K562 (cell line): ENCODE results near the gene TBX1. TPM values are rescaled to one million over a fixed set of nuclear protein-coding genes. Genes with fewer than 3 reads are reported as not detected.

ENCODE experiments used
- BRCA1 ChIP-seq, 2 experiments: fragments of 450-650 bp in 1 of 2; sonication (generic) in 1 of 2; formaldehyde crosslinking in 1 of 2; IDR thresholded peaks; 2 replicates each; pipeline versions ENCODE4 v1.5.0 to v1.6.1; 2017 to 2020; ENCODE audit warnings: mild to moderate bottlenecking in 1 of 2, missing genetic modification reagents in 1 of 2
- CAMTA2 ChIP-seq: fragments of 250-450 bp; sonication (Bioruptor Pico); conservative IDR thresholded peaks from 2 replicates; pipeline ENCODE4 v1.5.1; 2022
- ESRRB ChIP-seq: fragments of 250-450 bp; sonication (Bioruptor Pico); IDR thresholded peaks from 2 replicates; pipeline ENCODE4 v1.5.0; 2020; ENCODE audit warnings: mild to moderate bottlenecking, moderate library complexity, borderline replicate concordance
- RAD51 ChIP-seq: fragments of 450-650 bp; IDR thresholded peaks from 2 replicates; pipeline ENCODE4 v1.7.1; 2016; ENCODE audit warnings: low read depth, mild to moderate bottlenecking, borderline replicate concordance
- SAFB2 ChIP-seq: fragments of 200-400 bp; formaldehyde crosslinking; IDR thresholded peaks from 2 replicates; pipeline ENCODE4 v1.6.1; 2018; ENCODE audit warnings: borderline replicate concordance, low read length, low read depth, moderate library complexity; ENCODE audit not compliant: severe bottlenecking
- SAP30 ChIP-seq: fragments of 200-600 bp; sonication (generic); IDR thresholded peaks from 2 replicates; pipeline ENCODE4 v1.6.1; 2012; ENCODE audit warnings: borderline replicate concordance, low read depth, mild to moderate bottlenecking, moderate library complexity, low read length, control low read depth, inconsistent platforms; ENCODE audit not compliant: insufficient read depth, poor library complexity, severe bottlenecking
- TAF7 ChIP-seq: fragments of 450-650 bp; IDR thresholded peaks from 2 replicates; pipeline ENCODE4 v1.6.1; 2016; ENCODE audit warnings: missing genetic modification characterization, missing compliant biosample characterization
- WHSC1 ChIP-seq: IDR thresholded peaks from one replicate; pipeline ENCODE4 v1.6.1; 2012; ENCODE audit warnings: low read length, control low read depth, inconsistent platforms
- XRCC3 ChIP-seq: fragments of 450-650 bp; IDR thresholded peaks from 2 replicates; pipeline ENCODE4 v1.6.1; 2017; ENCODE audit warnings: mild to moderate bottlenecking, moderate library complexity
- ZFP36 ChIP-seq: fragments of 150-350 bp; IDR thresholded peaks from 2 replicates; pipeline ENCODE4 v1.6.1; 2018; ENCODE audit warnings: low read length, low read depth; ENCODE audit not compliant: partially characterized antibody
- ZNF143 ChIP-seq: sonication (generic); formaldehyde crosslinking; IDR thresholded peaks from 2 replicates; pipeline ENCODE4 v1.9.0; 2022; ENCODE audit warnings: mild to moderate bottlenecking, missing genetic modification reagents
- ZNF263 ChIP-seq: sonication (generic); formaldehyde crosslinking; IDR thresholded peaks from 2 replicates; pipeline ENCODE4 v1.8.0; 2022; ENCODE audit warnings: mild to moderate bottlenecking, missing genetic modification reagents, borderline replicate concordance
- ZNF444 ChIP-seq: fragments of 250-450 bp; sonication (Bioruptor Pico); IDR thresholded peaks from 2 replicates; pipeline ENCODE4 v1.4.0; 2020; ENCODE audit warnings: mild to moderate bottlenecking, moderate library complexity
- ZZZ3 ChIP-seq: fragments of 450-650 bp; IDR thresholded peaks from 2 replicates; pipeline ENCODE4 v1.6.1; 2016; ENCODE audit warnings: antibody characterized with exemption, mild to moderate bottlenecking, moderate library complexity
- polyA plus RNA-seq, 8 experiments: library from polyadenylated mRNA; depleted of rRNA in 4 of 8; stranded (reverse) in 5 of 8; unstranded in 3 of 8; fragments of >200 nt; fragmentation: Nextera tagmentation in 2 of 8; fragmentation: Illumina TruSeq in 1 of 8; extraction: Ambion mirVana in 2 of 8; extraction: Trizol in 1 of 8; gene quantifications; 2 replicates each; pipeline versions ENCODE4 v1.2.1 to v1.2.3, GENCODE V29; 2011 to 2014; ENCODE audit warnings: inconsistent platforms in 1 of 8, missing spikeins in 1 of 8
- total RNA-seq, 7 experiments: library from RNA; depleted of rRNA in 6 of 7; stranded (reverse); fragments of >200 nt in 6 of 7; fragmentation: Illumina TruSeq in 2 of 7; extraction: Trizol in 2 of 7; gene quantifications; 2 replicates each; pipeline versions ENCODE4 v1.2.1 to v1.2.3, GENCODE V29; 2011 to 2021; ENCODE audit warnings: low replicate concordance in 1 of 7
- TF ChIP-seq, protein P1 (sequence below): fragments of 250-450 bp; sonication (Bioruptor Pico); IDR thresholded peaks from 2 replicates; pipeline ENCODE4 v1.8.0; 2021; ENCODE audit warnings: moderate library complexity, mild to moderate bottlenecking, inconsistent platforms
- TF ChIP-seq, protein P2 (sequence below): fragments of 250-450 bp; sonication (Bioruptor Pico); IDR thresholded peaks from 2 replicates; pipeline ENCODE4 v1.9.0; 2021; ENCODE audit warnings: mild to moderate bottlenecking, inconsistent platforms
- TF ChIP-seq, protein P3 (sequence below), 3 experiments: fragments of 200-800 bp in 1 of 3; sonication (Bioruptor generic) in 1 of 3; sonication (generic) in 1 of 3; formaldehyde crosslinking in 1 of 3; IDR thresholded peaks; 2 replicates each; pipeline versions ENCODE4 v1.6.1 to v1.8.0; 2016 to 2022; ENCODE audit warnings: mild to moderate bottlenecking in 2 of 3, missing compliant biosample characterization in 2 of 3, missing genetic modification characterization in 2 of 3, missing genetic modification reagents in 1 of 3
- TF ChIP-seq, protein P4 (sequence below), 2 experiments: IDR thresholded peaks in 1 of 2; conservative IDR thresholded peaks in 1 of 2; 2 replicates each; pipeline ENCODE4 v1.6.1; 2016; ENCODE audit warnings: low read depth in 2 of 2, mild to moderate bottlenecking in 1 of 2, missing compliant biosample characterization in 1 of 2, missing genetic modification characterization in 1 of 2, moderate library complexity in 1 of 2

TBX1 gene
- total and polyA plus RNA-seq, 9 of the 15 experiments (the other 6 are each of a cell fraction or from before 2014, with no cell fraction given) = 0.07 to 35.0 (median 3.9) TPM

DNA sequence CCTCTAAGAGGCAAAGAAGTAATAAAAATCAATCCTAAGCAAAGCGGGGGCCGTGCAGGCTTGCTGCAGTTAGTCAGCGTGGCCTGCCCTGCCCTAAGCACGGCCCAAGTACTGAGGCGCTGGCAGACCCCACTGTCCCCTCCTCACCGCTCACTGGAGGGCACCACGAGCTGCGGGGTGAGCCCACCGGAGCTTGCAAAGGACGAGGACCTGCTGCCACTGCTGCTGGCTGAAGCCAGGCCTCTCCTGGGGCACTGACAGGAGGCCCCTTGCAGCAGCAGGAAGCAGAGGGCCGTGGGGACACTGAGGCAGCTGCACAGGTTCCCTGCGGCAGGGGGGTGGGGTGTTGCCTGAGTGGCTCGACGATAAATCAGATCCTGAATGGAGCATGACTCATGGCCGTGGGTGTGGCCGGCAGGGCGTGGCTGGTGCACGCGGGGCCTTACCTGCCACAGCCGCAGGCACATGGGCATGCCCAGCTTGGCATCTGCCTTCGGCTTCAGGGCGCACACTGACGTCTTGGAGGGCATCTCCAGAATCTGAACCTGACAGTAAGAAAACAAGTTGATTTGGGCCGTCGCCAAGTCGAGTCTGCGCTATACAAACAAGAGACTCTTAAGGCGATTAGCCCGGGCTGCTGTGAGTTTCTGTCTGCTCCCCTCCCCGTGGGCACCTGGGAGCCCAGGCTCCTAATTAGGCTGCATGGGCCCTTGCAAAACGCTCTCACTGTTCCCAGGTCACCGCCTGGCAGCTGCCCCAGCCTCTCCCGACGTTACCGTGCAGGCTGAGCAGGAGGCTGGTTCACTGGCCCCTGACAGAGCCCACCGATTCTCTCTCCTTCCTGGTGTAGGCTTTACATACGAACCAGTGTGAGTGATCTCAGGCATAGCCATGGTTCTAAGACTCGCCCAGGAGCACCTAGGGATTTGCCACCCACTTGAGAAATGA, 45.9 kb downstream of the TBX1 start (continued):
- TF ChIP-seq BRCA1 (IDR thresholded peaks at IDR 0.05) (no peak), BRCA1 (CRISPR knock-in tag; IDR thresholded peaks at IDR 0.05) (no peak), WHSC1 (peak; percentile 90), TAF7 (tag) (no peak), ESRRB (CRISPR knock-in tag) (no peak), ZFP36 (peak; percentile 2), SAP30 (peak; percentile 91), XRCC3 (no peak), ZNF143 (no peak), ZNF444 (CRISPR knock-in tag) (no peak), ZNF263 (CRISPR knock-in tag) (no peak), CAMTA2 (CRISPR knock-in tag) (no peak), ZZZ3 (no peak), RAD51 (peak; percentile 27; the same call in 1 of the 2 replicates), SAFB2 (no peak)
- TF ChIP-seq, protein P1, sequence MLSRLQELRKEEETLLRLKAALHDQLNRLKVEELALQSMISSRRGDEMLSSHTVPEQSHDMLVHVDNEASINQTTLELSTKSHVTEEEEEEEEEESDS = no peak
- TF ChIP-seq, protein P2, sequence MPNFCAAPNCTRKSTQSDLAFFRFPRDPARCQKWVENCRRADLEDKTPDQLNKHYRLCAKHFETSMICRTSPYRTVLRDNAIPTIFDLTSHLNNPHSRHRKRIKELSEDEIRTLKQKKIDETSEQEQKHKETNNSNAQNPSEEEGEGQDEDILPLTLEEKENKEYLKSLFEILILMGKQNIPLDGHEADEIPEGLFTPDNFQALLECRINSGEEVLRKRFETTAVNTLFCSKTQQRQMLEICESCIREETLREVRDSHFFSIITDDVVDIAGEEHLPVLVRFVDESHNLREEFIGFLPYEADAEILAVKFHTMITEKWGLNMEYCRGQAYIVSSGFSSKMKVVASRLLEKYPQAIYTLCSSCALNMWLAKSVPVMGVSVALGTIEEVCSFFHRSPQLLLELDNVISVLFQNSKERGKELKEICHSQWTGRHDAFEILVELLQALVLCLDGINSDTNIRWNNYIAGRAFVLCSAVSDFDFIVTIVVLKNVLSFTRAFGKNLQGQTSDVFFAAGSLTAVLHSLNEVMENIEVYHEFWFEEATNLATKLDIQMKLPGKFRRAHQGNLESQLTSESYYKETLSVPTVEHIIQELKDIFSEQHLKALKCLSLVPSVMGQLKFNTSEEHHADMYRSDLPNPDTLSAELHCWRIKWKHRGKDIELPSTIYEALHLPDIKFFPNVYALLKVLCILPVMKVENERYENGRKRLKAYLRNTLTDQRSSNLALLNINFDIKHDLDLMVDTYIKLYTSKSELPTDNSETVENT (CRISPR knock-in tag) = peak; percentile 75; the same call in 1 of the 2 replicates
- TF ChIP-seq, protein P3, sequence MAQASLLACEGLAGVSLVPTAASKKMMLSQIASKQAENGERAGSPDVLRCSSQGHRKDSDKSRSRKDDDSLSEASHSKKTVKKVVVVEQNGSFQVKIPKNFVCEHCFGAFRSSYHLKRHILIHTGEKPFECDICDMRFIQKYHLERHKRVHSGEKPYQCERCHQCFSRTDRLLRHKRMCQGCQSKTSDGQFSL (CRISPR knock-in tag; IDR thresholded peaks at IDR 0.05) = no peak
- TF ChIP-seq, protein P3 (tag; IDR thresholded peaks at IDR 0.05) = no peak
- TF ChIP-seq, protein P4, sequence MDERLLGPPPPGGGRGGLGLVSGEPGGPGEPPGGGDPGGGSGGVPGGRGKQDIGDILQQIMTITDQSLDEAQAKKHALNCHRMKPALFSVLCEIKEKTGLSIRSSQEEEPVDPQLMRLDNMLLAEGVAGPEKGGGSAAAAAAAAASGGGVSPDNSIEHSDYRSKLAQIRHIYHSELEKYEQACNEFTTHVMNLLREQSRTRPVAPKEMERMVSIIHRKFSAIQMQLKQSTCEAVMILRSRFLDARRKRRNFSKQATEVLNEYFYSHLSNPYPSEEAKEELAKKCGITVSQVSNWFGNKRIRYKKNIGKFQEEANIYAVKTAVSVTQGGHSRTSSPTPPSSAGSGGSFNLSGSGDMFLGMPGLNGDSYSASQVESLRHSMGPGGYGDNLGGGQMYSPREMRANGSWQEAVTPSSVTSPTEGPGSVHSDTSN (CRISPR knock-in tag; IDR thresholded peaks at IDR 0.05; ENCODE audit: low read depth) = peak; percentile 87
- TF ChIP-seq, protein P4 (tag; conservative IDR thresholded peaks at IDR 0.05; ENCODE audit: low read depth) = peak; percentile 98
